ENCODE results near the gene MRPS18A.
A peak's percentile ranks its signal among the peaks of the same experiment; 100 is the strongest.

The MRPS18A gene

GRCh38 chr6:43689421-43689820 lies 1.8 kb upstream of the MRPS18A start:
- H3K4me2 ChIP-seq (ENCODE audit: low read length): no peak overlapping the region
- H3K9me3 ChIP-seq (ENCODE audit: control insufficient read depth, low read length): no peaks in the 10 kb centered on the region
- no peaks in the 10 kb centered on the region for H3K36me3 ChIP-seq (ENCODE audit: control insufficient read depth, insufficient read depth, low read length)

DNA sequence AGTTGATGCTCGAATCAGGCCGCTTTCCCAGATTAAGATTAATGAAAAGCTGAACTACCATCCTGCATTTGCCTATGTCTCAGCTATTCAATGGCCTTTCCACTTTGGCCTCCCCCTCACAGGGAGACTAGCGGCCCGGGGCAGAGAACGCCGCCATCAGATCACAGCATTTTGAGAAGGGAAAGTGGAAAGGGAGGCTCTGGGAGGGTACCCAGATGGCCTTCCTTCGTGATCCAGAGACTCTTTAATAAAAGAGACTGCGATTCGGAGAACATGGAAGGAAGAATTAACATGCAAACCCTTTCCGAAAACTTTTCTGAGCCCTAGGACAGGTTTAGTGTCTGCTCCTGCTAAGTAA lies 533 bp downstream of the MRPS18A start:
- Histone ChIP-seq H3K27ac (peak overlapping the region; percentile 75), H3K27me3 (ENCODE audit: control insufficient read depth, insufficient read depth, low read length) (no peaks in the 10 kb centered on the region), H3K9me3 (ENCODE audit: control insufficient read depth, low read length) (no peaks in the 10 kb centered on the region), H3K79me2 (peaks cover 24% of the 10 kb centered on the region), H2AFZ (peak overlapping the region; percentile 98), H3K4me1 (peaks cover 20% of the 10 kb centered on the region), H3K36me3 (ENCODE audit: control insufficient read depth, insufficient read depth, low read length) (no peaks in the 10 kb centered on the region), H3K4me2 (ENCODE audit: low read length) (peak overlapping the region; percentile 93), H3K4me3 (ENCODE audit: low read depth, low read length) (peak overlapping the region; percentile 78), H3K9ac (peak overlapping the region; percentile 95)
- TF ChIP-seq CTCF (IDR thresholded peaks at IDR 0.05): no peak

More at GRCh38 chr6:43689421-43689820, 1.8 kb upstream of the MRPS18A start:
- no peak overlapping the region for H2AFZ ChIP-seq
- H3K27ac ChIP-seq: no peak overlapping the region
- H3K9ac ChIP-seq: no peak overlapping the region
- peaks cover 21% of the 10 kb centered on the region for H3K79me2 ChIP-seq
- TF ChIP-seq CTCF (IDR thresholded peaks at IDR 0.05): no peak
- H3K4me3 ChIP-seq (ENCODE audit: low read depth, low read length): no peak overlapping the region
- H3K27me3 ChIP-seq (ENCODE audit: control insufficient read depth, insufficient read depth, low read length): no peaks in the 10 kb centered on the region
- H3K4me1 ChIP-seq: peaks cover 10% of the 10 kb centered on the region

DNA sequence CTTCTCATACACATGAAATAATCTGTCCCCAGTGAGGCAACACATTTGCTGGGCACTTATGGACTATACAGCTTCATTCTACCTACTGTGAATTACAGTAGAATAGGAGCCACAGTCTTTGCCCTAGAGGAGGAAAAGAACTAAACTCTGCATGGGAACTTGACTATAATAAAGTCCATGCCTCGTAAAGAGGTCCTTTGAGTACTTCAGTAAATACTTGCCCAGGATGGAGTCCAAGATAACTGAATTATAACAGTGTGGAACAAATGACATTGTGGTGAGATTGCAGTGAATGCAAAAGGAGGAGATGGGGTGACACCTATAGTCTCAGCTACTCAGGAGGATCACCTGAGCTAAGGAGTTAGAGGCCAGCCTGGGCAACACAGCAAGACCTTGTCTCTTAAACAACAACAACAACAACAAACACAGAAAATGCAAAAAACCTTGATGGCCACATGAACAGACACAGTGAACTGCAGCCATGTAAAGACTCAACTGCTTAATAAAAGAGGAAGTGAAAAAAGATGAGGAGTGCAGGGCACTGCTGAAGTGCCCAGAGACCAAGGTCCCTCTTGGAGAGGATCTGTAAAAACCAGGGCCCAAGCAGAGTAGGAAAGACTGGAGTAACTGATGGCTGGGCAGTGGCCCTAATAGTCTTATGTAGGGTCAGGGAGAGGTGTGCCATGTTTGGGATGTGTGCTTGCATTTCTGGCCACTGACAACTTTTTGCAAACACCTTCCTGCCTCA lies 3.7 kb downstream of the MRPS18A start:
- peaks cover 20% of the 10 kb centered on the region for H3K4me1 ChIP-seq
- no peaks in the 10 kb centered on the region for H3K36me3 ChIP-seq (ENCODE audit: control insufficient read depth, insufficient read depth, low read length)
- no peaks in the 10 kb centered on the region for H3K27me3 ChIP-seq (ENCODE audit: control insufficient read depth, insufficient read depth, low read length)
- peaks cover 34% of the 10 kb centered on the region for H3K79me2 ChIP-seq
- TF ChIP-seq CTCF (IDR thresholded peaks at IDR 0.05): no peak
- H3K9me3 ChIP-seq (ENCODE audit: control insufficient read depth, low read length): no peaks in the 10 kb centered on the region
- no peak overlapping the region for H3K4me3 ChIP-seq (ENCODE audit: low read depth, low read length)
- no peak overlapping the region for H2AFZ ChIP-seq
- H3K27ac ChIP-seq: no peak overlapping the region
- no peak overlapping the region for H3K9ac ChIP-seq
- H3K4me2 ChIP-seq (ENCODE audit: low read length): no peak overlapping the region

DNA sequence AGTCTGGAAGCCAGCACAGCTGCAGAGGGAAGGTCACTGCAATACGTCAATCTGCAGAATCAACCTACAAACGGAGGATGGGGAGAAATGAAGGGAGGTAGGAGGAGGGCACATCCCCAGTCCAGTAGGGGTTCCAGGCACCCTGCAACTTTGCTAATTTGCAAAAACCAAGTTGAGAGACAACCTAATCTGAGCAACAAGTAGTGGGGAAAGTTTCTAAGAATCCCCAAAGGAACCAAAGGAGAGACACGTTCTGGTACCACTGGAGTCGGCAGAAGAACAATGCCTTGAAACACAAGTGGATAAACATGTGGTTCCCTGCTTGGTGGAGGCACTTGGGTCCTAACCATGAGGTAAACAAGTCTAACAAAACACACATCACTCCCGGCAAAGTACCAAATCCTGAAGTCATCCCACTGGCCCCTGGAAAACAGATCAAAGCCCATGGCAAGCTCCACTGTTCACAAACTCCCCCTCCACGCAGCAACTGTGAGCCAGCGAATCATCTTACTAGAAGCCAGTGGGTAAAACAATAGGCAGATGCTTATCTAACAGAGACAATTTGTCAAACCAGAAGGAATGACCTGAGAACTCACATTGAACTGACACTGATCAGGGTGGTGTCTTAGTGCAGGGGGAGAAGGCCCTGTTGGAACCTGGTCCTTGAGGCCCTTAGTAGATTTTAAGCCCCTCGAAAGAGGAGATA lies 4.7 kb downstream of the MRPS18A start:
- no peak for TF ChIP-seq CTCF (IDR thresholded peaks at IDR 0.05)
- H3K27me3 ChIP-seq (ENCODE audit: control insufficient read depth, insufficient read depth, low read length): no peaks in the 10 kb centered on the region
- H3K4me2 ChIP-seq (ENCODE audit: low read length): no peak overlapping the region
- no peaks in the 10 kb centered on the region for H3K9me3 ChIP-seq (ENCODE audit: control insufficient read depth, low read length)
- no peak overlapping the region for H3K27ac ChIP-seq
- no peaks in the 10 kb centered on the region for H3K36me3 ChIP-seq (ENCODE audit: control insufficient read depth, insufficient read depth, low read length)
- H3K4me3 ChIP-seq (ENCODE audit: low read depth, low read length): no peak overlapping the region
- H2AFZ ChIP-seq: no peak overlapping the region
- H3K9ac ChIP-seq: no peak overlapping the region
- peaks cover 30% of the 10 kb centered on the region for H3K79me2 ChIP-seq
- peaks cover 16% of the 10 kb centered on the region for H3K4me1 ChIP-seq
